HUES64 (cell line): ENCODE measurements around the gene ARHGAP8.
"Not testable (repeated sequence)": the region's sequence is repeated elsewhere in the genome, so short reads cannot be mapped to it uniquely, and the experiment has no call there.

Experiments used
- H3K27ac ChIP-seq: 2 replicates; pipeline ENCODE4 v1.7.0; 2013; ENCODE audit warnings: low read depth, low read length, inconsistent platforms
- H3K27me3 ChIP-seq: 2 replicates; pipeline ENCODE4 v1.6.1; 2013; ENCODE audit warnings: mild to moderate bottlenecking, low read length; ENCODE audit not compliant: insufficient read depth
- H3K36me3 ChIP-seq: 2 replicates; pipeline ENCODE4 v1.6.1; 2013; ENCODE audit warnings: mild to moderate bottlenecking, low read length; ENCODE audit not compliant: insufficient read depth
- H3K4me1 ChIP-seq: 2 replicates; pipeline ENCODE4 v1.6.1; 2013; ENCODE audit warnings: mild to moderate bottlenecking, low read length, moderate library complexity; ENCODE audit not compliant: insufficient read depth
- H3K4me3 ChIP-seq: 2 replicates; pipeline ENCODE4 v1.5.1; 2013; ENCODE audit warnings: mild to moderate bottlenecking, low read length, moderate library complexity
- H3K9ac ChIP-seq: 2 replicates; pipeline ENCODE4 v1.6.1; 2013; ENCODE audit warnings: mild to moderate bottlenecking, low read depth, low read length
- H3K9me3 ChIP-seq: 2 replicates; pipeline ENCODE4 v1.6.1; 2013; ENCODE audit warnings: low read depth, low read length; ENCODE audit not compliant: insufficient read depth
- WGBS: fragments of 150-250, 120-280 bp; methylation state at CpG from one replicate; pipeline ENCODE4 v1.1.7; 2013; ENCODE audit warnings: missing lambda C conversion rate; 5-methylcytosine and 5-hydroxymethylcytosine counted together

The ARHGAP8 gene

DNA sequence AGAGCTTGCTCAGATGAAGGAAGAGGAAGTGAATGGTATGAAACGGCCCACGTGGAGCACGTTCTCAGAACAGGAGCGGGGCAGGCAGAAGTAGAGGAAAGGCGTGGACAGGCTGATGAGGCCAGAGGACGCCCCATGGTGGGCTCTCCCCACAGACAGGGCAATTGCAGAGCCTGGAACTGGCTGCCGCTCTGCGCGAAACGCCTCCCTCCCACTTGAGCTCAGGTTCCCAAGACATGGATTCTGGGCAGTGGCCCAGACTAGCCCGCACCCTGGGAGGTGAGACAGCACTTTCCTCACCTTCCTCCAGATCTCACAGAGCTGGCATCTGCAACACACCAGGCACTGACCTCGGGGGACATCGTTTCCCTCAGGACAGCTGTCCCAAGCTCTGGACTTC lies 139.9 kb downstream of the ARHGAP8 start:
- no peaks in the 10 kb centered on the region for H3K9me3 ChIP-seq
- peaks cover 49% of the 10 kb centered on the region for H3K36me3 ChIP-seq
- 93% methylated on average over 13 of the region's 13 CpGs for WGBS
- no peak overlapping the region for H3K9ac ChIP-seq
- no peak overlapping the region for H3K27ac ChIP-seq
- peaks cover 6% of the 10 kb centered on the region; the same call in 1 of the 2 replicates for H3K4me1 ChIP-seq
- no peak overlapping the region for H3K4me3 ChIP-seq
- H3K27me3 ChIP-seq, result no peaks in the 10 kb centered on the region

- H3K4me1 ChIP-seq, result peaks cover 6% of the 10 kb centered on the region; the same call in 1 of the 2 replicates
- no peak overlapping the region for H3K9ac ChIP-seq
- H3K27ac ChIP-seq, result no peak overlapping the region
- no peaks in the 10 kb centered on the region for H3K27me3 ChIP-seq
- WGBS, result 97% methylated on average over 20 of the region's 20 CpGs
- no peaks in the 10 kb centered on the region for H3K9me3 ChIP-seq
- no peak overlapping the region for H3K4me3 ChIP-seq
- H3K36me3 ChIP-seq, result peaks cover 46% of the 10 kb centered on the region
These were observed 140.7 kb downstream of the ARHGAP8 start for GRCh38 chr22:44892803-44893730.

DNA sequence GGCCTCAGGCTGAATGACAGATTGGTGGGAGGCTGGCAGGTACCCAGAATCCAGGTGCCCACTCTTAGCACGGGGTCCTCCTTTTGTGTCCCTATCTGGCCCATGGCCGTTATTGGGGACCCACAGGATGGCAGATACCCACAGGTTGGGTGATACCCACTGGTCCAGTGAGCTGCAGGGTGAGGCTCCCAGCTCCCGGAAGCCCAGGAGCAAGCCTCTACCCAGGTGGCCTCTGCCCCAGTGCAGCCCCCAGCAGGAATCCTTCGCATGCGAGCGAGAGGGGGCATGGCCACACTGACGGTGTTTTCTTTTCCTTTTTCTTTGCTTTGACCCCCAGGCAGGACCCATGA lies 141.3 kb downstream of the ARHGAP8 start:
- Histone ChIP-seq H3K4me1 (peaks cover 2% of the 10 kb centered on the region; the same call in 1 of the 2 replicates), H3K27ac (no peak overlapping the region), H3K9me3 (no peaks in the 10 kb centered on the region), H3K27me3 (no peaks in the 10 kb centered on the region), H3K36me3 (peaks cover 46% of the 10 kb centered on the region), H3K4me3 (no peak overlapping the region), H3K9ac (no peak overlapping the region)
- 84% methylated on average over 7 of the region's 7 CpGs for WGBS

GRCh38 chr22:44894321-44894720 lies 141.9 kb downstream of the ARHGAP8 start:
- no peak overlapping the region for H3K27ac ChIP-seq
- no peaks in the 10 kb centered on the region for H3K4me1 ChIP-seq
- peaks cover 46% of the 10 kb centered on the region for H3K36me3 ChIP-seq
- H3K27me3 ChIP-seq, result no peaks in the 10 kb centered on the region
- WGBS, result 96% methylated on average over 12 of the region's 12 CpGs
- H3K4me3 ChIP-seq, result no peak overlapping the region
- H3K9me3 ChIP-seq, result no peaks in the 10 kb centered on the region
- H3K9ac ChIP-seq, result no peak overlapping the region

DNA sequence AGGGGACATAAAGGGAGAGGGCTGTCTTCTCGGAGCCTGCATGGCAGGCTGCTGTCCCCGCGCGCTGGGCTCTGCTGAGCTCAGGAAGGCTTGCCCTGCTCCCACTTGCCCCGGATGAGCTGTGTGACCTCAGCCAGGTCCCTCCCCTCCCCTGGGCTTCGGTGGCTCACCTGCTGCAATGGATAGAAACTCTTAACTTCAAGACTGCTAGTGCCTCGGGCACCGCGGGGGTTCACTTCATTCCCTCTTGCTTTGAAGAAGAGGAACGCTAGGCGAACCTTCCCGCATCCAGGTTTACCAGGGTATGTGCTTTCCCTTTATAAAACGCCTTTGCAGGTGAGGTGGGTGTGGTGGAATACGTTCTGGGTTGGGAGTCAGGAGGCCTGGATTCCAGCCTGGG lies 142.4 kb downstream of the ARHGAP8 start:
- Histone ChIP-seq H3K9ac (no peak overlapping the region), H3K36me3 (peaks cover 49% of the 10 kb centered on the region), H3K4me3 (no peak overlapping the region), H3K27ac (no peak overlapping the region), H3K27me3 (no peaks in the 10 kb centered on the region), H3K9me3 (no peaks in the 10 kb centered on the region), H3K4me1 (no peaks in the 10 kb centered on the region)
- WGBS, result 93% methylated on average over 14 of the region's 14 CpGs

- no peak overlapping the region for H3K4me3 ChIP-seq
- no peak overlapping the region for H3K9ac ChIP-seq
- H3K9me3 ChIP-seq, result no peaks in the 10 kb centered on the region
- H3K27ac ChIP-seq, result no peak overlapping the region
- WGBS, result 95% methylated on average over 23 of the region's 23 CpGs
- no peaks in the 10 kb centered on the region for H3K27me3 ChIP-seq
- peaks cover 48% of the 10 kb centered on the region for H3K36me3 ChIP-seq
- H3K4me1 ChIP-seq, result no peaks in the 10 kb centered on the region
These were observed 143.1 kb downstream of the ARHGAP8 start for GRCh38 chr22:44895296-44896055.

GRCh38 chr22:44898236-44898635 lies 145.9 kb downstream of the ARHGAP8 start:
- Histone ChIP-seq H3K4me1 (no peaks in the 10 kb centered on the region), H3K27me3 (no peaks in the 10 kb centered on the region), H3K9me3 (peaks cover 20% of the 10 kb centered on the region), H3K9ac (no peak overlapping the region), H3K4me3 (no peak overlapping the region), H3K27ac (no peak overlapping the region), H3K36me3 (peaks cover 46% of the 10 kb centered on the region)
- 96% methylated on average over 5 of the region's 6 CpGs for WGBS

GRCh38 chr22:44901301-44901700 lies 148.9 kb downstream of the ARHGAP8 start:
- Histone ChIP-seq H3K4me3 (no peak overlapping the region), H3K27ac (no peak overlapping the region), H3K9me3 (peaks cover 20% of the 10 kb centered on the region), H3K9ac (no peak overlapping the region), H3K36me3 (peaks cover 35% of the 10 kb centered on the region), H3K4me1 (no peaks in the 10 kb centered on the region), H3K27me3 (no peaks in the 10 kb centered on the region)
- 91% methylated on average over 2 of the region's 2 CpGs for WGBS

- H3K27me3 ChIP-seq, H3K4me3 ChIP-seq, H3K27ac ChIP-seq, H3K9ac ChIP-seq, H3K4me1 ChIP-seq: not testable (repeated sequence)
- no CpG with 5 or more reads among the region's 2 CpGs for WGBS
- Histone ChIP-seq H3K9me3 (peaks cover 20% of the 10 kb centered on the region), H3K36me3 (peaks cover 49% of the 10 kb centered on the region)
These were observed 150.8 kb downstream of the ARHGAP8 start for GRCh38 chr22:44903164-44903563.

DNA sequence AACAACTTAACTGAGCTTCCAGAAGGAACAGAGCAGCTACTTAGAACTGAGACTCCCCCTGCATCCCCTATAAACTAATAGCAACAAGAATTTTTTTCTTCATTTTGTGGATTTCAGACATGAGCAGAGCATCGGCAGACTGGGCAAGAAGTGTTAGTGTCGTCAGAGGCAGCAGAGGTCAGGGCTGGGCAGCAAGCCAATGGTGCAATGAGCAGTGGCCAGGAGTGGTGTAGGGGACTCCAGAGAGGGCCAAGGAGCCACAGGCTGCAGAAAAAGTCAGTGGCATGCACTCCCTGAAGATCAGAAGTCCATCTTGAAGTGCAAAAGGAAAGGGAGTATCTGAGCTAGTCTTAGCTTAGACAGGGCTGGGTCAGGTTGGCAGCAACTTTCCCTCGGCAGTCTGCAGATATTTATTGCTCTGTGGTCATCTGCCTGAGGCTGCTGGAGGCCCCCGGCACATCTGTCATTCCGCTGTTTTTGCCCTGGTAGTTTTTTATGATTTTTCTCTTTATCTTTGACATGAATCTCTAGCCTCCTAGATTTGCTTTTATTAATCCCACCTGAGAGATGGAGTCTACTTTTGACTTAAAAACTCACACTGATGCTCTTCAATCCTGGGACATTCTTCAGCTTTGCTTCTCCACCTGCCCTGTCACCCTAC lies 152.2 kb downstream of the ARHGAP8 start:
- not testable (repeated sequence) for H3K27me3 ChIP-seq, H3K4me1 ChIP-seq, H3K9ac ChIP-seq, H3K4me3 ChIP-seq, H3K27ac ChIP-seq
- Histone ChIP-seq H3K9me3 (peaks cover 20% of the 10 kb centered on the region), H3K36me3 (peaks cover 62% of the 10 kb centered on the region)
- 92% methylated on average over 3 of the region's 5 CpGs for WGBS
